Measurements from ENCODE around the gene FXYD3. TPM values are rescaled to one million over a fixed set of nuclear protein-coding genes. Genes with fewer than 3 reads are reported as not detected.
A peak's percentile ranks its signal among the peaks of the same experiment; 100 is the strongest.

Gene FXYD3
- total RNA-seq, 4 donors from 2014 or later = 391 to 630 (median 546) TPM

DNA sequence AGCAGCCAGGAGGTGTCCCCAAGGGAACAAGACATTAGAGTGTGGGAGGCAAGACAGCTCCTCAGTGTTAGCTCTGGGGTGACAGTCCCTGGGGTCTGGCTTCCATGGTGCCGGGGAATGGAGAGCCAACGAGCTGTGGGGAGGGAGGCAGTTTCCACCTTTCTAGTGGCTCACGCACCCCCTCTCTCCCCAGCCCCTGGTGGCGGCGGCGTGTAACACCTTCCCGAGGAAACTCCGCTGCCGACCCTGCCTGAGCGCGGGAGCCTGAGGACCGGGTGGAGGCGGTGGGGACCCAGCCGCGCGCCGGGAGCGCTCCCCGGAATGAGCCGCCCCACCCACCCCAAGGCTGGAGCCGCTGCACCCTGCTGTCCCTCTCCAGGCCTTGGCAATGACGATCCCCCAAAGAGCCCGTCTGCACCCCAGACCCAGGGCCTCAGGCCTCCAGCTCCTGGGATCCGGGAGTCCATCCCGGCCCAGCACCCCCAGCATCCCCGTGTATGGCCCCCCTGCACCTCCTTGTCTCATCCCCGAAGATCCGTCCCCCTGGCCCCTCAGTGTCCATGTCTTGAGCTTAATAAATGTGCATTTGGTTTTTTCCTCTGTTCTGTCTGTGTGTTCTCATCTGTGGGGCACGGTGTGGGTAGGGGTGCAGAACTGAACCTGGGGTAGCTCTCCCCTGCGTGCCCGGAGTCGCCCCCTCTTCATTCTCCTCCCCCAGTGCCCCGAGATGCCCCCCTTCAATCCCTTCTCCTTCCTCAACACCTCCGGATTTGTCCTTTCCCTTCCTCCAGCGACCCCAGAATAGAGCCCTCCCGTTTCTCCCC lies 38.3 kb downstream of the FXYD3 start:
- intact Hi-C loops (cut with DNase I; ENCODE audit: low total_unique reads) = no loop called here
- WGBS, 2 donors = 1 to 3% methylated on average over 29 to 36 of the region's 36 CpGs
- no peak for DNase-seq (ENCODE audit: low spot score in 2 of 2)
- TF ChIP-seq POLR2A (IDR thresholded peaks at IDR 0.05) = no peak
- TF ChIP-seq, protein P1, sequence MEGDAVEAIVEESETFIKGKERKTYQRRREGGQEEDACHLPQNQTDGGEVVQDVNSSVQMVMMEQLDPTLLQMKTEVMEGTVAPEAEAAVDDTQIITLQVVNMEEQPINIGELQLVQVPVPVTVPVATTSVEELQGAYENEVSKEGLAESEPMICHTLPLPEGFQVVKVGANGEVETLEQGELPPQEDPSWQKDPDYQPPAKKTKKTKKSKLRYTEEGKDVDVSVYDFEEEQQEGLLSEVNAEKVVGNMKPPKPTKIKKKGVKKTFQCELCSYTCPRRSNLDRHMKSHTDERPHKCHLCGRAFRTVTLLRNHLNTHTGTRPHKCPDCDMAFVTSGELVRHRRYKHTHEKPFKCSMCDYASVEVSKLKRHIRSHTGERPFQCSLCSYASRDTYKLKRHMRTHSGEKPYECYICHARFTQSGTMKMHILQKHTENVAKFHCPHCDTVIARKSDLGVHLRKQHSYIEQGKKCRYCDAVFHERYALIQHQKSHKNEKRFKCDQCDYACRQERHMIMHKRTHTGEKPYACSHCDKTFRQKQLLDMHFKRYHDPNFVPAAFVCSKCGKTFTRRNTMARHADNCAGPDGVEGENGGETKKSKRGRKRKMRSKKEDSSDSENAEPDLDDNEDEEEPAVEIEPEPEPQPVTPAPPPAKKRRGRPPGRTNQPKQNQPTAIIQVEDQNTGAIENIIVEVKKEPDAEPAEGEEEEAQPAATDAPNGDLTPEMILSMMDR (IDR thresholded peaks at IDR 0.05) = no peak
- H3K4me3 ChIP-seq (ENCODE audit: low read depth, poor library complexity, severe bottlenecking) = peak overlapping the region; percentile 49

DNA sequence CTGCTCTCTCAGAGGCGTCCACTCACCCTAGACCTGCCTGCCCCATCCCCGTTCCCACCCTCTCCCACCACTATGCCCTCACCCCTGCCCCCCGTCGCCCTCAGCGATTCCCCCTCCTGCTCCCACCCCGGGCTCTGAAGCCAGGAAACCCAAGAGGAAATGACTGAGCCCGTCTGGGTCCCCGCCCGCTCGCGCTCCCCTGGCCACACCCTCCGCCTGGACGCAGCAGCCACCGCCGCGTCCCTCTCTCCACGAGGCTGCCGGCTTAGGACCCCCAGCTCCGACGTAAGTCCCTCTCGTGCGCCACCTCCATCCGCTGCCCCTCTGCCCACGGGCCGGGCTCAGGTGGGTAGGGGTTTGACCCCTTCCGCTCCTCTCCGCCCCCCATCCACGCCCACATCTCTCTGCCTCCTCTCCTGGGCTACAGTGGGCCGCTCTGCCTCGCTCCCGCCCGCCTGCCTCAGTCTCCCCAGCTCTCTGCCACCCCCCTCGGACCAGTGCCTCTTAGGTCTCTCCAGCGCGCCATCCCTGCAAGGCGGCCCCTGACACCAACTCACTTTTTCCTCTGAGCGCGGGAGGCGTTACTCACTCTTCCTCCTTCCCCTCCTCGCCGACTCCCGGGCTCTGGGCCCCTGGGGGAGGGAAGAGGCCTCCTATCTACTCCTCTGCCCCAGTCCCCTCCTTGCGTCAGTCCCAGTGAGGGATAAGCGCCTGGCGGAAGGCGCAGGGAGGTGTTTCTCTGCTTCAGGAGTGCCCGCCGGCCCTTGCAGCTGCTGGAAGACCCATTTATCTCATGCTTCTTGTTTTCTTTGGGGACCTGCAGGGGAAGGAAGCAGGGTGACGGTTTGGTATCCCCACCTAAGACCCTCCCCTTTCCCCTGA lies 39.1 kb downstream of the FXYD3 start, which contains the start of gene FXYD5:
TSS of gene FXYD5 (plus strand) at position 211 of the 882 bp plus-strand sequence. CDS start 816 bp downstream, outside the sequence.
- intact Hi-C loops (cut with DNase I; ENCODE audit: low total_unique reads) = no loop called here
- H3K4me3 ChIP-seq (ENCODE audit: low read depth, poor library complexity, severe bottlenecking) = peak within 1 kb of the TSS; percentile 49
- DNase-seq (ENCODE audit: low spot score in 2 of 2) = peak; percentile 63 to 95
- 0% methylated on average over 47 to 49 of the region's 49 CpGs for WGBS, 2 donors
- no peak for TF ChIP-seq POLR2A (IDR thresholded peaks at IDR 0.05)
- TF ChIP-seq, protein P1 (IDR thresholded peaks at IDR 0.05) = no peak

DNA sequence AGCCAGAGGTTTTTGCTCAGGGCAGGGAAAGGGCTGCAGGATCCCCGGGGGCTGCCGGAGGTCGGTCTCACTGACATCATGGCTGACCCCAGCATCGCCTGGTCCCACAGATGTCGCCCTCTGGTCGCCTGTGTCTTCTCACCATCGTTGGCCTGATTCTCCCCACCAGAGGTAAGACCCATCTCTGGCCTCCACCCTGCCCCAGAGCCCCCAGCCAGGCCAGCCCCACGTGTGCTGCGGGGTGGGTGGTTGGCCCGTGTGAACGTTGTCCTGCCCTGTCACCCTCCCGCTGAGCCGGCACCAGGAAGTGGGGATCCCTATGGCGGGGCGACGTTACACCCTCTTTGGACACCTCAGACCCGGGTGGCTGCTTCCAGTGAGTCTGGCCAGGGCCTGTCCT lies 39.8 kb downstream of the FXYD3 start:
- DNase-seq (ENCODE audit: low spot score in 2 of 2) = no peak
- TF ChIP-seq POLR2A (IDR thresholded peaks at IDR 0.05) = no peak
- TF ChIP-seq, protein P1 (IDR thresholded peaks at IDR 0.05) = no peak
- WGBS, 2 donors = 10 to 11% methylated on average over 15 to 17 of the region's 17 CpGs
- intact Hi-C loops (cut with DNase I; ENCODE audit: low total_unique reads) = no loop called here
- H3K4me3 ChIP-seq (ENCODE audit: low read depth, poor library complexity, severe bottlenecking) = peak overlapping the region; percentile 49

DNA sequence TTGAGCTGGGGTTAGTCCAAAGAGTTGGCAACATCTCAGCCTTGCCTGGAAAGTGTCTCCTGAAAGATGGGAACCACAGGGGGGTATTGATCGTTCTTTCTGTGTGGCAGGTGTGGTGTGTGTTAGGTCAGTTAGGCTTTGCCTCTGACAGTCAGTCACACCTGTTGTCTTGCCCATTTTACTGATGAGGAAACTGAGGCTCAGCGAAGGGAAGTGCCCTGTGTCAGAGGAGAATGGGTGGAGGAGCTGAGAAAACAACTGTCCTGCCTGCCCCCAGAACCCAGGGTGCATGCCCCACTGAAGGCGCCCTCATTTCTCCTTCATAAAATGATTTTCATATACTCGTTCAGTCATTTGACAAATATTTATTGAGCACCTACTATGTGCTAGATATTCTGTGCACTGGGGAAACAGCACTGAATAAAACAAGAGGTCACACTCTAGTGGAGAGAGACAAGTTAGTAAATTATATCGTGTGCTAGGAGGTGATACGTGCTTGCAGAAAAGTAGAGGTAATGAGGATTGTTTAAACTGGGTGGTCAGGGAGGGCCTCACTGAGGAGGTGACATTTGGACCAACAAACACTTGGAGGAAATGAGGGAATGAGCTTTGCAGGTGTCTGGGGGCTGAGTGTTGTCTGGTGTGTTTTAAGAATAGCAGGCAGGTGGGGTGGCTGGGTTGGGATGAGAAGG lies 40.5 kb downstream of the FXYD3 start:
- no peak for DNase-seq (ENCODE audit: low spot score in 2 of 2)
- 82 to 84% methylated on average over 6 of the region's 6 CpGs for WGBS, 2 donors
- intact Hi-C loops (cut with DNase I; ENCODE audit: low total_unique reads) = no loop called here
- no peak overlapping the region for H3K4me3 ChIP-seq (ENCODE audit: low read depth, poor library complexity, severe bottlenecking)
- no peak for TF ChIP-seq POLR2A (IDR thresholded peaks at IDR 0.05)
- TF ChIP-seq, protein P1 (IDR thresholded peaks at IDR 0.05) = no peak

DNA sequence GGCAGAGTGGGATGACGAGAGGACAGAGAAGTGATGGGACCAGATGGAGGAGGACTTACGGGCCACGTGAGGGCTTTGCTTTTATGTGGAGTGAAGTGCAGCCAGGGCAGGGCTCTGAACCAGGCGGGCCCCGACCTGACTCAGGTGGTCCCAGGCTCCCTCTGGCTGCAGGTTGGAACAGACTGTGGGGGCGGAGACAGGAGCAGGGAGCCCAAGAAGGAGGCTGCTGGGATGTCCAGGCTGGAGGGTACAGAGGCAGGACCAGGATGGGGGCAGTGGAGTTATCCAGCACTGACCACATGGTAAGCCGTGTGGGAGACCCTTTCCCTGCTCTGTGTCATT lies 41.0 kb downstream of the FXYD3 start:
- WGBS, 2 donors = 81 to 90% methylated on average over 7 of the region's 7 CpGs
- H3K4me3 ChIP-seq (ENCODE audit: low read depth, poor library complexity, severe bottlenecking) = no peak overlapping the region
- TF ChIP-seq POLR2A (IDR thresholded peaks at IDR 0.05) = no peak
- intact Hi-C loops (cut with DNase I; ENCODE audit: low total_unique reads) = no loop called here
- no peak for DNase-seq (ENCODE audit: low spot score in 2 of 2)
